Stimulated activated naive CD4-positive, alpha-beta T cell (primary cell): ENCODE measurements around the gene MAPT.
"Not testable (repeated sequence)": the region's sequence is repeated elsewhere in the genome, so short reads cannot be mapped to it uniquely, and the experiment has no call there.

Source experiments
- DNase-seq, 6 experiments: peaks; one replicate each; lab custom pipeline; 2025; lab: John Stamatoyannopoulos, UW

Gene MAPT

DNA sequence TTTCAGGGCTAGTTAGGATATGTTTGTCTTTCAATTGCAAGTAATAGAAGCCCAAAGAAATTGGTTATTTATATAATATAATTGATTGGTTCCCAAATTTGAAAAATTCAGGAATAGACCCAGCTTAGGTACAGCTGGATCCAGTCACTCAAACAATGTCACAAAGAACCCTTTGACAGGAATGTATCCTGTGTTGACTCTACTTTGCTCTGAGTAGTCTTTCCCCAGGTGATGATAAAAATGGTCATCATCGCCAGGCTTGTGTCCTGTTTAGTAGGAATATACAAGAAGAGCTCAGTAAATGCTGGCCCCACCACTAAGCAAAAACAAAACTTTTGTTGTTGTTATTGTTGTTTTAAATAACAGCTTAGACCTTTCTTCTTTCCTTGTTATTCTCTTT is 35.0 kb downstream of the MAPT start:
- DNase-seq: no peak

DNA sequence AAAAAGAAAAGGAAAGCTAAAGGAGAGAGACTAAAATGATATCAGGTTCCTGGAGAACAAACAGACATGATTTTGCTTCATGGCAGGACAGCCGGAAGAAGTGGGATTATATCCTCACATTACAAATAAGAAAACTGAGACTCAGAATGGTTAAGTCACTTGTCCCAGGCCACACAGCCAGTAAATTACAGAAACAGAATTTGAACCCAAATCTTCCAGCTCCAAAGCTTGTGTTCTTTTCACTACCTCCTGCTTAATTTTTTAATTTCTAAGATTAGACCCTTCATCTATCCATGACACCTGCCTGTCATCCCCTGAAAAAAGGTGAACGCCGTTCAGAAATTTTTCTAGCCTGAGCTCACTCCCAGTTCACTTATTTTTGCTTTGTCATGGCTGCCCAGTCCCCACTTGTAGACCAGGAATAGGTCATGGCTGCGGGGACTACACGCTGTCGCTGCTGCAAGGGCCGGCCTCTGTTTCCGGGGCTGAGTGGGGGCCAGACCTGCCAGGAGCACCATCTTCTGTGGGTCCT is 36.1 kb downstream of the MAPT start:
- no peak for DNase-seq

DNA sequence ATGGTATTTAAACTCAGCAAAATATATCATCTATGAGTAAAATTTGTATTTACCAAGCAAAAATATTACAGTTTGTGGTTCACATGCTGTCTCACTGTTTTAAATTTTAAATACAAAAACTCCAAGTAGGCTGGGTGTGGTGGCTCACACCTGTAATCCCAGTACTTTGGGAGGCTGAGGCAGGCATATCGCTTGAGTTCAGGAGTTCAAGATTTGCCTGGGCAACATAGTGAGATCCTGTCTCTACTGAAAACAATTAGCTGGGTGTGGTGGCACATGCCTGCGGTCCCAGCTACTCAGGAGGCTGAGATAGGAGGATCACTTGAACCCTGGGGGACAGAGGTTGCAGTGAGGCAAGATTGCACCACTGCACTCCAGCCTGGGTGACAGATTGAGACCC is 37.3 kb downstream of the MAPT start:
- no peak for DNase-seq

DNA sequence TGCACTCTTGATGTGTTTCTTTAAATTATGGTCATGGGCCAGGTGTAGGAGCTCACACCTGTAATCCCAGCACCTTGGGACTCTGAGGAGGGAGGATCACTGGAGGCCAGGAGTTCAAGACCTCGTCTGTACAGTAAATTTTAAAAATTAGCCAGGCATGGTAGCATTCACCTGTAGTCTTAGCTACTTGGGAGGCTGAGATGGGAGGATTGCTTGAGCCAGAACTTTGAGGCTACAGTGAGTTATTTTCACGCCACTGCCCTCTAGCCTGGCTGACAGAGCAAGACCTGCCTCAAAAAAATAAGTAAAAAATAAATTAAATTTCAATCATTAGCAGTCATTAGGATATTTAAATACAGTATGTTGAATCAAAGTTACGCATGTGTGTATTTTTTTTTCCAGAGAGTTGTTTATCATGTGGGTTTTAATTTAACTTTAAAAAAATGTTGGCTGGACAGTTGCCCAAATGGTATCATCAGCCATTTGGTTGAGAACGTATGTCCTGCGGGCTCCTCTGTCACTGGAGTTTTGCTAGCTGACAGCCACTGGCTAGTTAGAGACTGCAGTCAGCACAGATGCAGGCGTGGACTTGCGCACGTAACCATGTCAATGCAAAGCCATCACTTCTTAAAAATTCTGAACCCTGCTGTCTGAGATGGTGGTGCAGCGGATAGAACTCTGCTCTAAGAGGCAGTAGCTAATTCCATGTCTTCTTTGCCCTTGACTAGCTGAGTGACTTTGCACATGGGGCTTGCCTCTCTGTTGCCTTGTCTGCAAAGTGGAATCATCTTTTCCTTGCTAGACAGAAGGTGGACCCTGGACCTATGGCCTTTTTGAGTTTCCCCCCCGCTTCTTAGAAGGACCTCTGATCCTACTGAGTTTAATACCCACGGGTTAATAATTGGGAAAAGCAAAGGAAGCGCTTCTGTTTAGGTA is 40.0 kb downstream of the MAPT start:
- no peak for DNase-seq

DNA sequence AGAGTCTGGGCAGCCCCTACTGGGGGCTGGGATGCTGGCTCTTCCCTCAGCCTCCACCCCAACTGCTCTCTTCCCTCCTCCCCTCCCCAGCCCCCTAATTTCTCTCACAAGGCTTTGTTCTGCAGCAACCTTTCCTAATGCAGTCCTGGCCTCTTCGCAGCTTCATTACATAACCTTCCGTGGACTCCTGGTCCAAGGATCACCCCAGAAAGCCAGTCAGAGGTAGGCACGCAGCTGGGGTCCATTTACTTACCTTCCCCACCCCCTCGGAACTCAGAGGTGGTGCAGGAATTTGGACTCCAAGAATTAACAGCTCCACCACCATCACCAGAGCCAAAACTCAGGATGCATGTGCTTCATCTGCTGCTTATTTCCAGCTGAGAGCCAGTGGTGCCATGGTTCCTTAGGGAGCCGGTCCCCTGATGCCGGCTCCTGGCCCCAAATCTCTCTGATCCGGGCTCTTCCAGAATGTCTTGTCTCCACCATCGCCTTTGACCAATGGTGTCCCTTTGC is 40.9 kb downstream of the MAPT start:
- DNase-seq: no peak

DNA sequence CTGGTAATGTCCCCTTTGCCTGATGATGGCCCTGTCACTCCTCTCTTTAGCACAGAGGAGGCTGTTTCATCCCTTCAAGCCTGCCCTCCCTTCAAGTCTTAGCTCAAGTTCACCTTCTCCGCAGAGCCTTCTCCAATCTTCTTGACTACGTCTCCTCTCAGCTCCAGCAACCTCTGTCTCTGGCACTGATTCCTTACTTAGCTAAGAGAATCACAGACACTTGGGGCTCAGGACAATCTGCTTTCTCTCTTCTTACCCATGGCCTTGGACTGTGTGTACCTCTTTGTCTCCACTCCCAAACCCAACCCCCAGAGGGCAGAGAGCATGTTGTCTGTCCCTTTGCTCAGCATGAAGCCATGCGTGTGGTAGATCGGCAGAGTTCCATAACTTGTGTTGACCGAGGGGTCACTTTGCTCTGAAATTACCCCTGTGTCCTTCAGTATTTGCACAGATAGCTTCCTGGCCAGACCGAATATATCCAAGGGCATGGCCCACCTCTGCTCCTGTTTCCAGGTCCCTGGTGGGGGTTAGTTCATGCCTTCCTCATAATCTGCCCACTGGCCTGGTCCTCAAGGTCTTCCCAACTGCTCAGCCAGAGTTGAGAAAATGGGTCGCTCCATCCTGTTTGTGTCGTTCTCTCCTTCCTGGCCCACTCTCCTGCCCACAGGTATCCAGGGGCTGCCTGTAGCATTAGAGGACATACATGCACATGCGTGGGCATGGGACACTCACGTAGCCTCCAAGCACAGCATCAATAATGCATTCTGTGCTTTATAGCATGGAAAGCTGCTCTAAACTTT is 41.6 kb downstream of the MAPT start:
- DNase-seq: no peak

DNA sequence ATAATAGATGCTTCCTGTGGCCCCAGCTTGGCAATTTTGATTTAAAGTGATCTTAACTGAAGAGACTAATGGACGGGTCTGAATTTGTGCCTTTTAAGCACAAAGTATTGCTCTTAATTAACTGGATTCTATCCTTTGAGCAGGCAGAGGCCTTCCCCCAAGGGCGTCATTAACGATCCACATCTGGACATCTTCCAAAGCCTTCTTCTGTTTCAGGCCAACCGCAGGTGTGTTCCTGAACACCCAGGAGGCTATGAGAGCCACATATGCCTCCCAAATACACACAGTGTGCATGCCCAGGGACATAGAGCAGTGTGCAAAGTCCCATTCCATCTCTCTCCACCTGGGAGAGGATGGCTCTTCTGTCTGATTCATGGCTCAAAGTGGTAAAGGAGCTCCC is 42.3 kb downstream of the MAPT start:
- DNase-seq: no peak

DNA sequence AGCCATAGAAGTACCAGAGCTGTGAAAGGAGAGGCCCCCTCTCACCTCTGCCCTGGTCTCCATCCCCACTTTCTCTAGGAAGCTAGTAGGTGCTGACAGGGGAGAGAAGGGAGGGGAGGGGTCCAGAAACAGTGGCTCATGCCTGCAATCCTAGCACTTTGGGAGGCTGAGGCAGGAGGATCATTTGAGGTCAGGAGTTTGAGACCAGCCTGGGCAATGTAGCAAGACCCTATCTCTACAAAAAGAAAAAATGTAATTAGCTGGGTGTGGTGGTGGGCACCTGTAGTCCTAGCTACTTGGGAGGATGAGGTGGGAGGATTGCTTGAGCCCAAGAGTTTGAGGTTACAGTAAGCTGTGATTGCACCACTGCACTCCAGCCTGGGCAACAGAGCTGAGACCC is 42.8 kb downstream of the MAPT start:
- DNase-seq: not testable (repeated sequence)

DNA sequence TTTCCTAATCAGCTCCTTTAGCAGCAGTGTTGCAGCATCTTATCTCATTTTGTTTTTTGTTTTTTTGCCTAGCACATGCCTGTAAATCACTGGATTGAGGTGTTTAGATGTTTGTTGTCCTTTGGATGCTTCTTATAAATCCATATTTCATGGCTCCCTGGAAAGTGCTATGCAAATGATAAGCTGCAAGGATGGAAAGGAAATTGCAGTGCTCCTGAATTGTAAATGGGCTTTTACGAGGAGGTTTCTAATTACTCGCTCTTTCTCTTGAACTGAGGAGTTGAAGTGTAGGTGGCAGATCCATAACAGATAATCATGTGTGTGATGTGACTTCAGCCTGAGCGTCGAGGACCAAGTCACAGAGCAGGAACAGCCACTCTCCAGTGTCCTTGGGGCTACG is 45.0 kb downstream of the MAPT start:
- DNase-seq: no peak

DNA sequence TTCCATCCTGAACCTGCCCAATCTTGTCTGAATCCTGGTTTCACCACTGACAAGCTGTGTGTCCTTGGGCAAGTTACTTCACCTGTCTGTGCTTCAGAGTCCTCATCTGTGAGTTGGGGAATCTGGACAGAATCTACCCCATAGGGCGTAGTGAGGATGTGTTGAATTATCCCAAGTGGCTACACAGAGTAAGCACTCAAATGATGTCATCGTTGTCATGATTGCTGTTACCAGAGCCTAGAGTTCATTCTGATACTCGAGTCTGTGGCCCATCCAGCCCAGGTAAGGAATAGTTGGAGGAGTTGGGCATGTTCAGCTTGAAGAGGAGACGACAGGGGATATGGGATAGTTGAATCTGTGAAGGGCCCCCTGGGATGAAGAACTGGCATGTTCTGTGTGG is 45.9 kb downstream of the MAPT start:
- DNase-seq: no peak

DNA sequence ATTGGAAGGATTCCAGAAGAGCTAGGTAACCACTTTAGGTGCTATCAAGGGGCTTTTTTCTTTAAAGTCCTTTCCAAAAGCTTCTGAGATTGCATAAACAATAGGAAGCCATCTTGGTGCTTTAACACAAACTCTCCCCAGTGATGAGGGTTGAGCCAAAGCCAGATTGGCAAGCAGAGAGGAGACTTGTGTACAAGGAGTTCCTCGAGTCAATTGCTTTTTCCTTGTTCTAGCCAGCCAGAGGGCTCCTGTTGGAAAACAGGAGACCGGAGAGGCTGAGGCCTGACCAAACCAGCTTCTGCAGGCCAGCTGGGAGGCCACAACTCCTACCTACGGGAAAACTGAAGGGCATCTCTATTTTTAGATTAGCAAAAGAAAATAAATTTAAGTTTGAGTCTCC is 46.5 kb downstream of the MAPT start:
- no peak for DNase-seq

DNA sequence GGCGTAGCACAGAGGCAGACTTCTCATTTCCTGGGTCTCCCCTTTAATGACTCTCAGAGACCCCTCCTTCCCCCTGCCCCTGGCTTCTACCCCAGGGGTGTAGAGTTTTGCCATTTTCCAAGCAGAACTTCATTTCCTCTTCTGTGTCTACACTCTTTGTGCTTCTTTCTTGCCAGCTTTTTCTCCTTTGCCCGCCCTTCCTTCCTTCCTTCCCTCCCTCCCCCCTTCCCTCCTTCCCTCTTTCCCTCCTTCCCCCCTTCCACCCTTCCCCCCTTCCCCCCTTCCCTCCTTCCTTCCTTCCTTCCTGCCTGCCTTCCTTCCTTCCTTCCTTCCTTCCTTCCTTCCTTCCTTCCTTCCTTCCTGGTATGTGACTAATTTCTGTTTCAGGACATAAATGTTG is 47.0 kb downstream of the MAPT start:
- no peak for DNase-seq

DNA sequence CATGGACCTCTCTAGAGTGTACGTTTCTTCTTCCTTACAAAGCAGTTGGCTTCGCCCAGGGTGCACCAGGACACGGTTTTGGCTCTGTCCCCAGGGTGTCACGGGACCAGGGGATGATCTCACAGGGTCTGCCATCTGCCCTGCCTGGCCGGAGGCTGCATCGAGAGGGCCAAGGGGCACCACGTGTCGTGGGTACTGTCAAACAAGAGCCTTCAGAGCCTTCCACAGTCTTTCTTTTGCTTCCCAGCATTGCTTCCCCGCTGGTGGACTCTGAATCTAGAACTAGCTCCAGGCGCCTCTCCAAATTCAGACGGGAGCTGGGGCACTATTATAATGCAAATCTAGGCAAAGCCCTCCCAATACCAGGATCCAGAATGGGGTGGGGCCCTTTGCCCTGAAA is 47.9 kb downstream of the MAPT start:
- DNase-seq: no peak

DNA sequence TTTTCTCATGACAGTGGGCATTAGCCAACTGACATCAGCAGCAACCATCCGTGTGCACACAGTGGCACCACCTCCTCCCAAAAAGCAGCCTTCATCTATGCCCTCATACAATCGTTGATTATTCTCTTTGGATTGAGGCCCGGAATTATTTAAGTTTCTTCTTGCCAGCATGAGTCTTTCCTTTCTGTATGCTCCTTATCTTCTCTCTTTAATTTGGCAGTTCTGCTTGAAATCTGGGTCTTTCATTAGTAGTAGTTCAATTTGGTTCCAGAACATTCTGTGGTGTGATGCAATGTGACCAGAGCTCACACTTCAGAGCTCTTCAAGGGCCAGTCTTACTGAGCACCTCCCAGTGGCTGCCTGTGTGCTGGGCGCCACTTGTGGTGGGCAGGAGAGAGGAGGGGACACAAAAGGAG is 52.5 kb downstream of the MAPT start:
- no peak for DNase-seq

DNA sequence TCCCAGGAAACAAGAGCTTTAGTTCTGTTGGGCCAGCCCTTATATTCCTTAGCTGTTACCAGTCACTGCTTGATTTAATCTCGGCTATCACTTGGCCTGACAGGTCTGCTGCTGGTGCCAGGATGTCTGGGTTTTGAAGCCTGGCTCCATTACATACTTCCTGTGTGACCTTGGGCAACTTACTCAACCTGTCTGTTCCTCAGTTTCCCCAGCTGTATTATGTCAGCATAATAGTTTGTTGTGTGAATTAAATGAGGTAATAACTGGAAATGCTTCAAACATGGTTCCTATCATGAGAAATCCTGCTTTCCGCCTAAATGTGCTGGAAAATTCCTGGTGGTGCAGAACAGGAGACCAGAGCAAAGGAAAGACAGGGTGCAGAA is 54.1 kb downstream of the MAPT start:
- no peak for DNase-seq

DNA sequence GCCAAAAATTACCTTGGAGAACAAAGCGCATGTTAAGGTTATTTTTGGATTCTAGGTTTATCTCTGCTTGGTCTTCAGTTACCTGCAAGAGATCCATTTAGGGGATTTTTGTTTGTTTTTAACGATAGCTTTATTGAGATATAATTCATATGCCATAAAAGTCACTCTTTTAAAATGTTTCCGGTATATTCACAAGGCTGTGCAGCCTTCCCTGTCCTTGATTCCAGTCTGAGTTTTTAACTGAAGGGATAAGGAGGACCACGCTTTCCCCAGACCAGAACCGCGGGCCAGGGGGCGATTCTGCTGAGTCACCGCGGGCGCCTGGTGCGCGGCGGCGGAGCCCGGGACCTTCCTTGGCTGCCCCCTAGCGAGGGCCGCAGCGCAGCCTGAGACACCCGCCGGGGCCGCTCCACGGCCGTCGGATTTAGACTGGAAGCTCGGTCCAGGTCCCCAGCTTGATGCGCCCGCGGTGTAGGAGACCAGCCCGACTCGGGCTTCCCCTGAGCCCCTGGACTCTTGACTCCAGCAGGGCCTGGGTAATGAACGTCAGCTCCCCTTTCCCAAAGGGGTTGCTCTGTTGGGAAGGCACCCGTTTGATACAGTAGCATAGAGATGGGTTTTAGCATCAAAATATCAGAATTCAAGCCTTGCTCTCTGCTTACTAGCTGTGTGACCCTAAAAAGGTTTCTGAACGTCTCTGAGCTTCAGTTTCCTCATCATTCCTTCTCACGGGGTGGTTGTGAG is 54.7 kb downstream of the MAPT start:
- peak in 5 of 6 experiments; percentile 5 to 33 (median 13) for DNase-seq

DNA sequence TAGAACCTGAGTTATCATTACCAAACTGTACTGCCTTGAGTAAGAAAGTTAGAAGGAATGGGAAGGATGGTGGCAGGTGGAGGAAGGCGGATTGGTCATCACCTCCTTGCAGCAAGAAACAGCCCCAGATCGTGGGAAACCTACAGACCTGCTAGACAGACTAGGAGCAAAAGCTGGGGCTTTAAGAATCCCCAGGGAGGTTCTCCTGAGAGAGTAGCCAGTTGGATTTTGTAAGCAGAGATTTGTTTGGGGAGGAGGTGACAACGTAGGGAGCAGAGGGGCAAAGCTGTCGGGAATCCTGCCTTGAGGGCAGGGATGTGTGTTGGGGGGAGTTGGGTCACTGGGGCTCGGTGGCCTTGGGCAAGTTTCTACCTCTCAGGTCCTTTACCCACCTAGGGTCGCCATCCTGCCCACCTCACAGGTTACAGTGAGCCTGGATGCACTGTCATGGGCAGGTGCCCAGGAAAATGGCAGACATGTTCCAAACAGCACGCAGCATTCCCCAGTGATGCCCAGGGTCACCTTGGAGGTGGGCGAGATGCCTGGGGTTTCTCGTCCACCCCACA is 55.5 kb downstream of the MAPT start:
- DNase-seq: no peak

DNA sequence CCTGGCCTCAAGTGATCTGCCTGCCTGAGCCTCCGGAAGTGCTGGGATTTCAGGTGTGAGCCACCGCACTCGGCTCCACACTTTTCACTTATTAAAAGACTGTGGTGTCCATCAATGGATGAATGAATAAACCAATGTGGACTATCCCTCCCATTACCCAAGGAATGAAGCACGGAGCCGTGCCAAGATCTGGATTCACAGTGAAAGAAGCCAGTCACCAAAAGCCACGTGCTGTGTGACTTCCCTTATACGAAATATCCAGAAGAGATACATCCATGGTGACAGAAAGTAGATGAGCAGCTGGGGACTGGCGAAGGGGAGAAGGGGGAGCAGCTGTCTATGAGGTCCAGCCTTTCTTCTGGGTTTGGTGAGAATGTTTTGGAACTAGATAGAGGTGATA is 56.5 kb downstream of the MAPT start:
- no peak for DNase-seq

DNA sequence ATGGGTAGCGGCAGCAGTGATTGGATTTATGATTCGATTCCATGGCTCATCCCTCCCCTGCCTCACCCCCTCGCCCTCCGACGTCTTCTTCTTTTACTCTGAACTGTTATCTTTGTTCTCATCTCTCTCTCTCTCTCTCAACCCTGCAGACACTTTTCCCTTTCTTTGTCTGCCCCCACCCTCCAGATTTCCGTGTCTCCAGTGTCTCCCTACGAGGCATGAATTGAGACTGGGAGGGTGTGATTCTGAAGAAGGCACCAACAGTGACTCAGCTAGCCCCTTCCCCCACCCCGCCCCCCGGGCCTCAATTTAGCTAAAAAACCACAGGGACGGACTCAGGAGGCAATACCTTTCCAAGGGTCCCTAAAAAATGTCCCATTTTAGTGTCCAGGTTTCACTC is 57.0 kb downstream of the MAPT start:
- DNase-seq: no peak

DNA sequence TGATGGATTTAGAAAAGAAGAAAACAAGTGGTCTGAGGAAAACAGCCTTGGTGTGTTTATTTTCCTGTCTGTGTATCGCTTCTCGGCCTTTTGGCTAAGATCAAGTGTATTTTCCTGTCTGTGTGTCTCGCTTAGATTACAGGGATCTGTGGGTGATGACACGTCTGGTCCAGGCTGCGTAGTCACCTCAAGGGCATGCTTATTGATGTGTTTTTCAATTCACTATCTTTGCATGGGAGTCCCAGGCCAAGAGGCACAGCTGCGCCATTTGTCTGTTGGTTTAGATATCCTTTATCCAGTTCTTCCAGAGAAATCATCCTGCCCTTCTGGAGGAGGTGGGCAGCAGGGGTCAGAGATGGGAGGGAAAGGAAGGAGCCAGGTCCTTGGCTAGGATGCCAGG is 57.6 kb downstream of the MAPT start:
- DNase-seq: no peak

DNA sequence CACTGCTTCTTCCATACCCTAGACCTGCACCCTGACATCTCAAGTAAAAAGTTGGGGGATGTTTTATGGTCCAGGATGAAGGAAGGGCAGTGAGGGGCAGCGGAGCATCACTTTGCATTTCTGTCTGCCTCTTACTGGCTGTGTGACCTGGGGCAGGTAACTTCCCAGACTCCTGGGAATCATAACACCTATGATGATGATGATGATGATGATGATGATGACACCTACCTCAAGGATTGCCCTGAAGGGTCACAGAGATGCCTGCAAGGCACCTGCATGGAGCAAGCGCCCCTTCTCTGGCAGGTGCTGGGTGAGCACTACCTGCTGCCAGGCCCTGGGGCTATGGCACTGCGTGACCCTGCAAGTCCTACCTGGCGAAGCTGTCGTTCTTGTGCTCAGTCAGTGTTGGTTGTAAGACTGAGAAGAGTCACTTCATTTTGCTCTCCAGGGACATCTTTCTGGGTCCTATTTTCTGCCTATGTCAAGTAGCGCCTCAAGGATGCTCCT is 58.5 kb downstream of the MAPT start:
- no peak for DNase-seq

DNA sequence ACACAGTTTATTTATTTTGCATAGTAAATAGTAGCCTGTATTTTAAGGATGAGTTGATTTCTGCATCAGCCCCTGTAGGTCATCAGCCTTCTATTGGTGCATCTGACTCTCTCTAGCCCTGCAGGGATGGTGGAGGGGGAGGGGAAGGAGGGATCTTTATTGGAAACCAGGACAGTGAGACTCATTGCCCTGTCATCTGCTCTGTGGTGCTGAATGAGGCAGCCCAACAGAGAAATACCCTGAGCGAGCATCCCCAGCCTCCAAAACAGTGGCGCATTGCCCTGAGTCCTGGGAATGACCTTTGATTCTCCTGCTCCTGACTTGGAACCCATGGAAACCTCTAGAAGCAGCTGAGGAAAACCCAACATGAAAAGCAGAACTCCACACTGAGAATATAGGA is 59.2 kb downstream of the MAPT start:
- DNase-seq: no peak
